Panc1 (cell line): Measurements from ENCODE around the gene AATF. TPM values are rescaled to one million over a fixed set of nuclear protein-coding genes. Genes with fewer than 3 reads are reported as not detected.
A peak's percentile ranks its signal among the peaks of the same experiment; 100 is the strongest.

Experiments
- ATAC-seq: fragments of 200-7000 bp; cut with Tn5 transposase; 2 replicates; pipeline ENCODE4 v1.9.1; 2020; ENCODE audit warnings: mild to moderate bottlenecking, moderate library complexity
- BruUV-seq: library from RNA; stranded (reverse); fragments of 400-500 nt; replicated peaks from 2 replicates; lab custom pipeline; 2021; lab: Mats Ljungman, UMichigan
- CTCF ChIA-PET: fragments of 300-600 bp; sonication (Branson Sonifier 250); formaldehyde crosslinking; loops from one replicate; lab custom pipeline; 2022; ENCODE audit warnings: antibody characterized with exemption; lab: Charles Lee
- POLR2A ChIA-PET: fragments of 300-600 bp; sonication (Branson Sonifier 250); formaldehyde crosslinking; loops from one replicate; lab custom pipeline; 2022; ENCODE audit warnings: antibody characterized with exemption; lab: Charles Lee
- DNase-seq: peaks from one replicate; pipeline ENCODE4 v3.0.0-alpha.2; 2010; ENCODE audit warnings: low read depth, low spot score
- H3K27ac ChIP-seq: 2 replicates; pipeline ENCODE4 v1.5.1; 2011; ENCODE audit warnings: mild to moderate bottlenecking, low read length, inconsistent platforms
- H3K27me3 ChIP-seq: fragments of 200-500 bp; sonication (Bioruptor generic); 2 replicates; pipeline ENCODE4 v1.6.0; 2014; ENCODE audit warnings: low read length, inconsistent platforms; ENCODE audit not compliant: control insufficient read depth, insufficient read depth
- H3K36me3 ChIP-seq: fragments of 200-500 bp; sonication (Bioruptor generic); 2 replicates; pipeline ENCODE4 v1.5.1; 2014; ENCODE audit warnings: inconsistent platforms, mild to moderate bottlenecking, low read length, moderate library complexity; ENCODE audit not compliant: control insufficient read depth, insufficient read depth
- H3K4me1 ChIP-seq: 2 replicates; pipeline ENCODE4 v1.5.1; 2011; ENCODE audit warnings: inconsistent platforms, mild to moderate bottlenecking, low read length, moderate library complexity; ENCODE audit not compliant: control insufficient read depth, insufficient read depth
- H3K4me3 ChIP-seq, 2 experiments: 2 replicates each; pipeline ENCODE4 v1.5.1; 2011 to 2012; ENCODE audit warnings: low read depth in 2 of 2, low read length in 2 of 2, mild to moderate bottlenecking in 2 of 2, inconsistent platforms in 1 of 2, moderate library complexity in 1 of 2
- H3K9me3 ChIP-seq: fragments of 200-500 bp; sonication (Bioruptor generic); 2 replicates; pipeline ENCODE4 v1.5.1; 2014; ENCODE audit warnings: low read depth, mild to moderate bottlenecking, inconsistent platforms, low read length, moderate library complexity; ENCODE audit not compliant: control insufficient read depth, insufficient read depth
- POLR2AphosphoS5 ChIP-seq: IDR thresholded peaks from 2 replicates; pipeline ENCODE4 v1.6.1; 2012; ENCODE audit warnings: mild to moderate bottlenecking, low read depth, low read length, moderate library complexity
- SIN3A ChIP-seq: IDR thresholded peaks from 2 replicates; pipeline ENCODE4 v1.6.1; 2012; ENCODE audit warnings: low read depth, mild to moderate bottlenecking, low read length, moderate library complexity, borderline replicate concordance; ENCODE audit not compliant: insufficient read depth
- TCF7L2 ChIP-seq: IDR thresholded peaks from 2 replicates; pipeline ENCODE4 v1.6.1; 2011; ENCODE audit warnings: mild to moderate bottlenecking, low read depth, low read length, inconsistent platforms
- in situ Hi-C: cut with HindIII; loops from 2 replicates; pipeline ENCODE4 v1.10.0; 2016; ENCODE audit warnings: low sequenced_read_pairs, low pct_unique_long_range_greater_than_20kb
- intact Hi-C: fragments of 100-400 bp; cut with micrococcal nuclease; formaldehyde crosslinking; loops from one replicate; pipeline ENCODE4 v1.10.0; 2022; ENCODE audit not compliant: unreplicated experiment
- total RNA-seq: library from RNA; stranded (reverse); gene quantifications from one replicate; pipeline ENCODE4 v1.2.1, GENCODE V29; 2021; ENCODE audit not compliant: unreplicated experiment
- TF ChIP-seq, protein P1 (sequence below): fragments of 450-650 bp; IDR thresholded peaks from 2 replicates; pipeline ENCODE4 v1.5.1; 2017; ENCODE audit warnings: mild to moderate bottlenecking
- TF ChIP-seq, protein P2 (sequence below), 2 experiments: IDR thresholded peaks; 2 replicates each; pipeline ENCODE4 v1.6.1; 2011 to 2012; ENCODE audit warnings: low read depth in 2 of 2, control low read depth in 1 of 2, low read length in 1 of 2, mild to moderate bottlenecking in 1 of 2, moderate library complexity in 1 of 2; ENCODE audit not compliant: insufficient read depth in 1 of 2

Gene AATF
- total RNA-seq, 1 experiment from 2014 or later = 58.1 TPM

DNA sequence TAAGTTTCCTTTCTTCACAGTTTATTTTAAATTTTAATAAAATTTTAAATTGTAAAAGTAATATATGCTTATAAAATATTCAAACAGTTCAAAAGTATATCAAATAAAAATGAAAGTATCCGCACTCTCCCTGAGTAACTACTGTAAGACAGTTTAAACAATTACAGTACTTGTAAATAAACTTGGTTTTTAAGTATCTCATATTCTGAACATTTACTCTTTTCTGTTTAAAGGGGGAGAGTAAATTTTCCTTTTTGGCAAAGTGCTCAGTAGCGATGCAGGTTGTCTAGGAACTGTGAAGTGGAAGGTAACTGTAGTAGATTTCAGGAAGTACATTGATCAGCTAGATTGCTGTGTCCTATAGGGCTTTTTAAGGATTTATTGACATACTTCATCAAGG is 28.8 kb downstream of the AATF start:
- no peak for DNase-seq
- peaks cover 50% of the 10 kb centered on the region for H3K4me1 ChIP-seq
- CTCF ChIA-PET = no interaction called here
- POLR2A ChIA-PET = no interaction called here
- intact Hi-C loops = no loop called here
- ATAC-seq = no peak
- BruUV-seq = no TSS peak
- H3K27me3 ChIP-seq = no peaks in the 10 kb centered on the region
- no peaks in the 10 kb centered on the region for H3K9me3 ChIP-seq
- H3K36me3 ChIP-seq = no peaks in the 10 kb centered on the region; the same call in 1 of the 2 replicates
- no peak overlapping the region for H3K4me3 ChIP-seq
- TF ChIP-seq, protein P1, sequence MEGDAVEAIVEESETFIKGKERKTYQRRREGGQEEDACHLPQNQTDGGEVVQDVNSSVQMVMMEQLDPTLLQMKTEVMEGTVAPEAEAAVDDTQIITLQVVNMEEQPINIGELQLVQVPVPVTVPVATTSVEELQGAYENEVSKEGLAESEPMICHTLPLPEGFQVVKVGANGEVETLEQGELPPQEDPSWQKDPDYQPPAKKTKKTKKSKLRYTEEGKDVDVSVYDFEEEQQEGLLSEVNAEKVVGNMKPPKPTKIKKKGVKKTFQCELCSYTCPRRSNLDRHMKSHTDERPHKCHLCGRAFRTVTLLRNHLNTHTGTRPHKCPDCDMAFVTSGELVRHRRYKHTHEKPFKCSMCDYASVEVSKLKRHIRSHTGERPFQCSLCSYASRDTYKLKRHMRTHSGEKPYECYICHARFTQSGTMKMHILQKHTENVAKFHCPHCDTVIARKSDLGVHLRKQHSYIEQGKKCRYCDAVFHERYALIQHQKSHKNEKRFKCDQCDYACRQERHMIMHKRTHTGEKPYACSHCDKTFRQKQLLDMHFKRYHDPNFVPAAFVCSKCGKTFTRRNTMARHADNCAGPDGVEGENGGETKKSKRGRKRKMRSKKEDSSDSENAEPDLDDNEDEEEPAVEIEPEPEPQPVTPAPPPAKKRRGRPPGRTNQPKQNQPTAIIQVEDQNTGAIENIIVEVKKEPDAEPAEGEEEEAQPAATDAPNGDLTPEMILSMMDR = no peak
- TF ChIP-seq, protein P2, sequence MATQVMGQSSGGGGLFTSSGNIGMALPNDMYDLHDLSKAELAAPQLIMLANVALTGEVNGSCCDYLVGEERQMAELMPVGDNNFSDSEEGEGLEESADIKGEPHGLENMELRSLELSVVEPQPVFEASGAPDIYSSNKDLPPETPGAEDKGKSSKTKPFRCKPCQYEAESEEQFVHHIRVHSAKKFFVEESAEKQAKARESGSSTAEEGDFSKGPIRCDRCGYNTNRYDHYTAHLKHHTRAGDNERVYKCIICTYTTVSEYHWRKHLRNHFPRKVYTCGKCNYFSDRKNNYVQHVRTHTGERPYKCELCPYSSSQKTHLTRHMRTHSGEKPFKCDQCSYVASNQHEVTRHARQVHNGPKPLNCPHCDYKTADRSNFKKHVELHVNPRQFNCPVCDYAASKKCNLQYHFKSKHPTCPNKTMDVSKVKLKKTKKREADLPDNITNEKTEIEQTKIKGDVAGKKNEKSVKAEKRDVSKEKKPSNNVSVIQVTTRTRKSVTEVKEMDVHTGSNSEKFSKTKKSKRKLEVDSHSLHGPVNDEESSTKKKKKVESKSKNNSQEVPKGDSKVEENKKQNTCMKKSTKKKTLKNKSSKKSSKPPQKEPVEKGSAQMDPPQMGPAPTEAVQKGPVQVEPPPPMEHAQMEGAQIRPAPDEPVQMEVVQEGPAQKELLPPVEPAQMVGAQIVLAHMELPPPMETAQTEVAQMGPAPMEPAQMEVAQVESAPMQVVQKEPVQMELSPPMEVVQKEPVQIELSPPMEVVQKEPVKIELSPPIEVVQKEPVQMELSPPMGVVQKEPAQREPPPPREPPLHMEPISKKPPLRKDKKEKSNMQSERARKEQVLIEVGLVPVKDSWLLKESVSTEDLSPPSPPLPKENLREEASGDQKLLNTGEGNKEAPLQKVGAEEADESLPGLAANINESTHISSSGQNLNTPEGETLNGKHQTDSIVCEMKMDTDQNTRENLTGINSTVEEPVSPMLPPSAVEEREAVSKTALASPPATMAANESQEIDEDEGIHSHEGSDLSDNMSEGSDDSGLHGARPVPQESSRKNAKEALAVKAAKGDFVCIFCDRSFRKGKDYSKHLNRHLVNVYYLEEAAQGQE (IDR thresholded peaks at IDR 0.05; ENCODE audit: insufficient read depth in 1 of 2, low read depth in 2 of 2, low read length in 1 of 2) = no peak
- TF ChIP-seq SIN3A = no peak
- 0 out of 2 replicates have a peak overlapping the region, but pooled peaks have one; percentile 30 for H3K27ac ChIP-seq
- in situ Hi-C loops = no loop called here

DNA sequence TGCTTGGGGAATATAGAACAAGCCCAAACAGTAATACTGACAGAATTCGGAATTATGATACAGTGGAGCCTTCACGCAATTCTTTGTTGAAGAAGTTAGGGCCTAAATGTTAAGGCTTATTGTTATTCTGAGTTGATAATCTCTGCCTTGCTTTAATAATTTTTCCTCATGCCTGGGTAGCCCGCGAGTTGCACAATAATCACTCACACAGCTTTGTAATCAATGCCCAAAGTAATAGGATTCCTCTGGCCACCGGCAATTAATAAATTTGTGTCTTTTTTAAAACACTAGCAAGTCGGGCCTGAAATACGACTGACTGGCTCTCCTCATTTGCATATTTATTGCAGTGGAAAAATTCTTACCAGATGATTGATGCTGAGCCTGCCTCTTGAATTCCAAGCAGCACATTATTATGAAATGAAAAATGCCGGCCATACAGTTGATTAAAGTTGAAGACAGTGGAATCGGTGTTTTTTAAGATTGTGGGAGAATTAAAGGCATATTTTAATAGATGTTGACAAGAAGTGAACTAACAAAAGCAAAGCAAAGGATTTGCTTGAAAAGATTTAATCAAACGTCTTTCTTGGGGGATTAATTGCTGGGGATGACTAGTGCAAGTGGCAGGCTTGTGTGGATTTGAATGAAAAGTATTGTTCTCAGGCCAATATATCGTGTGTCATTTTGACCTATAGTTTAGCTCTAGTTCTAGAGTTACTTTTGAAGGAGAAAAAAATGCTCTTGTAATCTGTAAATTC is 30.2 kb downstream of the AATF start:
- in situ Hi-C loops = no loop called here
- TF ChIP-seq, protein P1 = no peak
- peak; percentile 61; the same call in 1 of the 2 replicates for TF ChIP-seq TCF7L2
- no peak for TF ChIP-seq POLR2AphosphoS5
- H3K36me3 ChIP-seq = no peaks in the 10 kb centered on the region; the same call in 1 of the 2 replicates
- H3K27ac ChIP-seq = peak overlapping the region; percentile 74
- H3K9me3 ChIP-seq = no peaks in the 10 kb centered on the region
- ATAC-seq = peak; percentile 81
- no TSS peak for BruUV-seq
- peaks cover 45% of the 10 kb centered on the region for H3K4me1 ChIP-seq
- peak overlapping the region in 1 of 2 experiments; percentile 21; a peak in 1 of 4 replicates for H3K4me3 ChIP-seq
- ChIA-PET POLR2A (interaction anchor here (0.6 kb wide), 1 partner anchor 437 kb away, joined by 5 read pairs; no protein-coding TSS in a partner anchor), CTCF (no interaction called here)
- no peaks in the 10 kb centered on the region for H3K27me3 ChIP-seq
- intact Hi-C loops = no loop called here
- DNase-seq = no peak
